ENCODE data around the gene DISP2.

Gene DISP2

DNA sequence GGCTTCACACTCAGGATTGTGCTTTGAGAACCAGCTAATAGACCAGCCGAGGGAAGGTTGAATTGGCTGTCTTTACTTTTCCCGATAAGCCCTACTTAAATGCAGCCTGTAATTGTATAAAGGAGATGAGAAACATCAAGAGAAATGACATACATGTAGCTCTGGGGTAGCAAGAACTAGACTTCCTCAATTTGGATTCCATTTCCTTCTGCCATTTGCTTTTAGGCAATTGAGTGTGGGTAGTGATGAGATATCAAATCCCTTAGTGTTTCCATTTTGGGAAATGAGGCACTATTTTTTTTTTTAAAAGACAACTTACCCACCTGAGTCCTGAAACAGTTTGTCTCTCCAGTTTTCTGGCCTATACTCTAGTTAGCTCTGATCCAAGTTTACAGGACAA lies 32.3 kb upstream of the DISP2 start:
- no peak for DNase-seq (ENCODE audit: low read depth in 2 of 2)

DNA sequence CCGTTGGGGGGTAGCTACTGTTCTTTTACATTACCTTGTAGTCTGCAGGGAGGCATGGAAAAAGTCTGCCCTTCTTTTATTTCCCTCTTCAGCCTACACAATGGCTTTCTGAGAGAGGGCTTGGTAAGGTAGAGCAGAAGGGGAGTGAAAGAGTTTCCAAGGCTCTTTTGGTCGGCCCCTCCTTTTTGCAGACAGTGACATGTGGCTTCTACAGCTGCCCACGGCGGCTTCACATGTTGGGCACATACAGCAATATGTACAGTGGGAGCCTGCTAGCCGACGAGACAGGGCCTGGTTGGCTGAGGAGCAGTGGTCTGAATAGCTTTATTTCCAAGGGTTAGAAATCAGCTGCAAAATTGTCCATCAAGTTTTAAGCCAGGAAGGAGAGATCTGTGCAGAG lies 30.6 kb upstream of the DISP2 start:
- DNase-seq (ENCODE audit: low read depth in 2 of 2), result no peak

DNA sequence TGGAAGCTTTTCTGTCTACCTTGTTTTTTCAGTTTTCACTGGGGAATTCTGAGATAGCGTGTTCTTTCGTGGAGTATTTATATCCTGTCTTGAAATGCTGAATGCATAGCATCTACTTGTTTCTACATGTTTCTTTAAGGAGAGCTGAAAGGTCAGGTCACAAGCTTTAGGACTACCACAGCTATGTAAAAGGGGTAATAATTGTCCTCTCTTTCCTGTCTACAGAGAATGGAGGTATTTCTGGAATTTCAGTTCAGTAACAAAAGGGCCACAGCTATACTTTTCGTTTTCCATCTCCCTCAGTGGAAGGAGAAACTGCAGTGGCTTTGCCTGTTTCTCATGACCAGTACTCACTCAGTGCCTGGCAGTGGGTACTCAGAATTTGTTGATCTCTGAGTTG lies 29.8 kb upstream of the DISP2 start:
- DNase-seq (ENCODE audit: low read depth in 2 of 2), result no peak

DNA sequence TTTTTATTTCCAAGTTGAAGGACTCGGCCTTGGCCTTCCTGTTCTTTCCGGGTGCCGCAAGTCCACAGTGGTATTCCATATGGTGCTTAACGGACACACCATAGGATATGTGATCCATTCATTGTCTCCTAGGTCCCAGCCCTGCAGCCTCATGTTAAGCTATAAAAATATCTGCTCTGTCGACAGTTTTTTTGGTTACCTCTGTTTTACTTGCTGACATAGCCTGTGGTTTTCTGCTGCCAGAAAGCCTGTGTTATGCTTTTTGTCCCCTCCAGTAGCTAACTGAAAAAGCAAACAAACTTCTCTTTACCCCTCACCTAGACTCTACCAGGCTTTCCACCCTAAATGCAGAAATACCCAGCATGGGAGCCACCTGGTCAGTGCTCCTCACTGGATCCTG lies 29.3 kb upstream of the DISP2 start:
- DNase-seq (ENCODE audit: low read depth in 2 of 2), result no peak

DNA sequence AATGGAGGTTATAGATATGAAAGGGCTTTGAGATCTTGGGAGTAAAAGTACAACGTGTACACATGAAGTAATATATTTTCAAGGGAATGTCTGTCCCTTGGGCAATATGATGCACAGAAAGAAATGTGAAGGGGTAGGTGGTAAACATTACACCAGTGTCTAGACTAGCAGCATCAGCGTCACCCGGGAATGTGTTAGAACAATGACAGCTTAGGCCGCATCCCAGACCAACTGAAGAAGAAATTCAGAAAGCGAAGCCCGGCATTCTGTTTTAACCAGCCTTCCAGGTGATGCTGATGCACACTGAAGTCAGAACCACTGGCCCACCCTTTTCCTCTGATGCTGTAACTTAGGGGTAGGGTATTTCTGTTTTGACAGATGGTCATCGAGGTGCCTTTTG lies 28.2 kb upstream of the DISP2 start:
- DNase-seq (ENCODE audit: low read depth in 2 of 2), result no peak

DNA sequence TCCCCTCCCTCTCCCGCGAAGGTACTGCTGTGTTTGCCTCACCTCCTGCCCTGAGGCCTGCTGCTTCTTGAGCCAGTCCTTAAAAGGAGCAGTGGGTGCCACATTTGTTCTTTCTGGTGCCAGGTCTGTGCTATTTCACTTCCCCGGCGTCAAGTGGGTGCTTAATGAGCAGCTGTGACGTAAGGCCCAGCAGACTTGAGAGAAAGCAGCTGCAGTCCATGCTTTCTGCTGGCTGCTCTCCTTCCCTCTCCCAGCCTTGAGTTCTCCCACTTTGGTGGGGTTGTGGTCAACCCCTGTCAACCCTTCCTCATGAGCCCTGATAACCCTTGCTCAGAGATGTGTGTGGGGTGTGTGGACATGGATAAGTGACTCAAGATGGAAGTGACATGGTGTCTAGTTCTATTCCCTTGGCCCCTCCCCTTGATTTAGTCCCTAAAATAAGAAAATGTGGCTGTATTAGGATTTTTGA lies 27.6 kb upstream of the DISP2 start:
- DNase-seq (ENCODE audit: low read depth in 2 of 2), result no peak

DNA sequence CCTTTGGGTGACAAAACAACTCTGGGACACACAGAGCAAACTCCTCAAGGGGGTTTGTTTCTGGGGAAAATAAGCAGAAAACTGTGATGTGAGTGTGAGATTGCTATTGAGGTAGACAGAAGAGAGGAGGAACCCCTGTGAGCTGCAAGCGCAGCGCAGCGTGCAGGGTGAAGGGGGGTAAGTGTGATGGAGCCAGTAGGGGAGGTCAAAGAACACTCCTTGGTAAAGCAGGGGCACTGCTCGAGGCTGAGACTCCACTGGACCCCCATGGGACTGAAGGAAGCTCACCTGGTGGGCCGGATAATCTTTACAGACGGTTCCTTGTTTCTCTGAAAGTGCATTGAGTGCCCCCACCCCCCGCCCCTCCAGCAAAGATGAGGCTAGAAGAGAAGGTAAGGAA lies 27.0 kb upstream of the DISP2 start:
- no peak for DNase-seq (ENCODE audit: low read depth in 2 of 2)

DNA sequence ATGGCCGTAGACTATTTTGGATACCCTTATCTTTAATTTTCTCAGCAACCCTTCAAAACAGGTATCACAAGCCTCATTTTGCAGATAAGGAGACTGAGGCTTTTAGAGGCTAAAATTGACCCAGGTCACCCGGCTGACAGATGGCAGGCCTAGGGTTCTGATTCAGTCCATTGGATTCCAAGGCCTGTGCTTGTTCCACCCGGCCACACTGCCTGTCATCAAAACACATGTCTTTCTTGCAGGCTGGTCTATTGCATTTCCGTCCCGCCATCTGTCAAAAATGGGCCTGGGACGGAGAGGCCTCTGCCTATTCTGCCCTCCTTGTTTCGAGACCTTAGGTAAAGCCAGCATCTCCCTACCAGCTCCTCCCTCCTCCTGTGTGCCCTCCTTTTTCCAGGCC lies 26.4 kb upstream of the DISP2 start:
- no peak for DNase-seq (ENCODE audit: low read depth in 2 of 2)

DNA sequence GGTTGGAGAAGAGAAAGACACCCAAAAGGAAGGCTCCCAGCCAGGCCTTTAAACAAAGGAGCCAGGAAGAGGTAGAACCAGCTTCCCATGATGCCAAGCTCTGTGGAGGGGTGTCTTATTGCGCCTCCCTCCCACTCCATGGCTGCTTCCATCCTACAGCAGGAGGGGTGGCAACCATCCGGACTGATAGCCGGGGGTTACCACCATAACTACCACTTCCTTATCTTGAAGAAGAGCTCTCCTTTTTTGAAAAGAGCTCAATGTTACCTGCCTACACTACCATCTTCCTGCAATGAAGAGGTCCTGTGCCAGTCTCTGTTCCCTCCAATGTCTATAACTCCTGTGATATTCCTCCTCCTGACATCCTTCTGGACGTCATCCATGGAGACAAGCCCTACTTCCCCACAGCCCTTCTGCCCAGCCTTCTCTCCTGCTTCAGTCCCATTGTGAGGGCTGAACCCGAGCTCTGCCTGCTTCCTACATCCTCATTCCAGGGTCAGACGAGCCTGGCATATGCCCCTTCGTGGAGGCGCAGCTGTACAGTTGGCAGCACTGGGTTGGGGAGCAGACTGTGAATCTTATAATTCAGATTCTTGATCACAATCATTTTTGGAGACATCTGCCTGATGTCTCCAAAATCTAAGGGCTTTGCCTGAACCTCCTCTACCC lies 25.8 kb upstream of the DISP2 start:
- DNase-seq (ENCODE audit: low read depth in 2 of 2), result no peak

DNA sequence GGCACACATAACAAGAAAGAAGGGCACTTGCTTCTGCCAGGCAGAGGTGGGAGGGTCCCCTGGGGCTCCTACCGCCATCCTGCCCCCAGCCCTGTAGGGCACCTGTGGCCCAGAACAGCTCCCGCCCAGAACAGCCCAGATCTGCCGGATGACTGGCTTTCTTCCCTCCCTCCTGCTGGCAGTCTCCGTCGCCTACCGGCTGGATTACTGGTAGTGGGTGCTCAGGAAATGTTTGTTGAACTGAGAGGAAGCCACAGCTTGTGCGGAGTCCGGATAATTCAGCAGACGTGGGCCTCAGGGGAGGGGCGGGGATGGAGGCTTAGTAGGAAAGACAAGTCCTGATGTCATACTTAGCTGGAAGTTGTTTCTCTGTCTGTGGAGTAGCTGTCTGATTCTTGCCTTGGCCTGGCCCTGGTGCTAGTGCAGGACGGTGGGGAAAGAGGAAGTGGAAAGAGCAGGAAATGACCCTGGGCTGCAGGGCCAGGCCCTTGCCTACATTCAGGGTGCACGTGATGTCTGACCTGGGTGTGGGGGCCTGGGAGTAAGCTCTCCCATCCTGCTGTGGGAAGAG lies 24.0 kb upstream of the DISP2 start:
- no peak for DNase-seq (ENCODE audit: low read depth in 2 of 2)

DNA sequence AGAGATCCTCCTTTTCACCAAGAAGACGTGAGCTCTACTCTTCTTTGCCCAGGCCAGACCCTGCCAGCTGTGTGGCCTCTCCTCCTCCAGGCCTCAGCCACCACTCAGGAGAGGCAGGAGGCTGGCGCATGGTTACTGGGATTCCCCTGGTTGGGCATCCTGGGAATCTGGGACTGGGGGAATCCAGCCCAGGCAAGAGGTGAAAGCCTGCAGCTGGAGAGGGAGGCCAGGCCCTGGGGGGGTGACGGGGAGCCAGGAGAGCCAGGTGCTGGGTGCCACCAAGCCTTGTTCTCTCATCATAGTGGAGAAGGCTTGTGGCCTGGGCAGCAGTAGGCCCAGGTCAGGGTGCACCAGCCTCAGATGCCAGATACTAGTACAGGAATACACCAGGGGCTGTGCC lies 23.5 kb upstream of the DISP2 start:
- no peak for DNase-seq (ENCODE audit: low read depth in 2 of 2)

DNA sequence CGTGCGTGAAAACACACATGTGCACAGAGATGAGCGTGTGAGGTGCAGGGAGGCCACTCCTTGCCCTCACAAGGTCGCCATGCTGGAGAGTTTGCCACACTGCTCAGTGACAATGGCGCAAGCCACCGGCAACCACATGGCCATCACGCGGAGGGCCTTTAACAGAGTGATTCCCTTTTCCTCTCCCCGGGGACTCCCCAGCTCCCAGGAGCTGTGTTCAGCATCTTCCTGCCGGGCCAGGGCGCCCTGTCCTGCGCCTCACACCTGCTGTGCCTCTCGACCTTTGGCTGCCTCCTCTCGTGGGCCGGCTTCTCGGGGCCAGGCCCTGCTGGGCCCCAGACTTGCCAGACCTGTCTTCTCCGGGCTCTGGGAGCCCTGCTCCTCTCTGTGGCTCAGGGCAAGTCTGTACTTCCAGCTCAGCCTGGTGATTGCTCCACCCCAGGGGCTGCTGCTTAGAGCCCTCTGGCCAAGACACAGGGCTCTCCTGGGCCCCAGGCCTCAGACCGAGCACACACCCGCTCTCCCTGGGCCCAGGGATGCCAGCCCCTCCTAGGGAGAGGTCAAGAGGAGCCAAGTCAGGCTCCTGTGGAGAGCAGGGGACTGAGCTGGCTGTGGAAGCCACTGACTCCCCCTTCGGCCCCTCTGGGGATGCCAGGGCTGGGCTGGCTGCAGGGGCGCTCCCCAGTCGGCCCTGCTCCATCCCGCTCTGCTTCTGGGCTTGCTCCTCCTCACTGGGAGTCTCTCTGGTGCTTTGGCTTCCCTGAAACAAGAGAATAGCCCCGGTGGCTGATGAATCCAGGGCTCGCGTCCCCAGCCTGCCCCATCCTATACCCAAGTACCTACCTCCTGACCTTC lies 22.9 kb upstream of the DISP2 start:
- DNase-seq (ENCODE audit: low read depth in 2 of 2), result no peak

DNA sequence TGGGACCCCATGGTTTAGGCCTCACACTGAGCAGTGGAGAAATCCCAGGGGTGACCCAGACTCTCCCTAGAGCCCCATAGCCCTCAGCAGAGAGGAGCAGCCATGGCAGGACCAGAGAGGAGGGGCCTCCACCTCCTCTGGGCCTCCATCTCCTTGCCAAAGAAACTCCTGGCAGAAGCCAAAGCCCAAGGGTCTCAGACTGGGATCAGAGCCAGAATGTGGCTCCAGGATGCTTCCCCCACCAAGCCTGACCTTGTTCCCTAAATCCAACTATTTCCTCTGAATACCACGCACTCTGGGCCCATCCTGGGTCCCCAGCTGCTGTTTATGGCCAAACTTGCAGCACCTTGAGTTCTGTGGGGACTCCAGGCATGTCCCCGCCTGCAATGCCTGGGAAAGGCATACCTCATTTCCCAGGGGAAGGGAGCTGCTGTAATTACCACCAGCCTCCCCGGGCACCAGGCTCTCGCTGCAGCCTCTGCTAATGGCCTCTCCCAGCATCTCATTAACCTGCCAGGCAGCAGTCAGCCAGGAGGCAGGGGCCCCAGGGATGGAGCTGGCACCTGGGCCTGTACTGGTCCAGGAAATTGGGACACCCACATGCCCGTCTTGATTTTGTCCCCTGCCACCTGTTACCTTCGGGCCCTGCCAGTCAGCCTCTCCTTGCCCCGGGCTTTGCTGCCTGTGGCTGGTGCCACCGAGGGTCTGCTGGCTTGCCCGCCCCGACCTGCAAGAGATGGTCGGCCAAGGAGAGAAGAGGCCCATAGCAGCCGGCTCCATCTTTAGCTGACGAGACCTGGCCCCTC lies 21.9 kb upstream of the DISP2 start:
- DNase-seq (ENCODE audit: low read depth in 2 of 2), result no peak

DNA sequence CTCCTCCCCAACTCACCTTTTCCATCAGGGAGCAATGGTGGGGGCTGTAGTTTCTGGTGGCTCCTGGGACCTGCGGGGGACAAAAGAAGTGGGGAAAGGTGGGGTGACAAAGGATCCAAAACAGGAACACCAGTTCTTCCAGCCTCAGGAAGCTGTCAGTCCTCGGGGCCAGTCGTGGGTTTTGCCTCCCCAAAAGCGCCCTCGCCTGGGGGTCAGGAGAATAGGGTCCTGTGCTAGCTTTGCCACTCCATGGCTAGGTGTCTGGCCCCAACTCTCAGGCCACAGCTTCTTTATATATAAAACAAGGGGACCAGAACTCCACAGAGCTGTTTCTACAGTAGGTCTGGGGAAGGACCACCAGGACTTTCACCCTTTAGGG lies 21.3 kb upstream of the DISP2 start:
- no peak for DNase-seq (ENCODE audit: low read depth in 2 of 2)

DNA sequence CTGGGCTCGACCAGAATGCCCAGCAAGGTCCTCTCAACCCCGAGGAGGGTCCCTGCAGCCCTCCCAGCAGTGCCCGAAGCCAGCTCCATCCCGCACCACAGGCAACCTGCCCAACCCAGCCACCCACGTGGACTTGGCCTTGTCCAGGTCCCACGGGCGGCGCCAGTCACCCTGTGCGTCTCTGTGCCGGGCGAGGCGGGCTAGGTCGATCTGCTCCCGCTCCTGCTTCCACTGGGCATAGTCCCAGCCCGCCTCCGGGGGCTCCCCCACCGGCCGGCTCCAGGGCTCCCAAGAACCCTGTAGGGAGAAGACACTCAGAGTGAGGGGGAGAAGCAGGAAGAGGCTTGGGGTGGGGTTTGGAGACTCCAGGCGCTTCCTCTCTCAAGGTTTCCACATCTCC lies 20.4 kb upstream of the DISP2 start:
- DNase-seq (ENCODE audit: low read depth in 2 of 2), result no peak

DNA sequence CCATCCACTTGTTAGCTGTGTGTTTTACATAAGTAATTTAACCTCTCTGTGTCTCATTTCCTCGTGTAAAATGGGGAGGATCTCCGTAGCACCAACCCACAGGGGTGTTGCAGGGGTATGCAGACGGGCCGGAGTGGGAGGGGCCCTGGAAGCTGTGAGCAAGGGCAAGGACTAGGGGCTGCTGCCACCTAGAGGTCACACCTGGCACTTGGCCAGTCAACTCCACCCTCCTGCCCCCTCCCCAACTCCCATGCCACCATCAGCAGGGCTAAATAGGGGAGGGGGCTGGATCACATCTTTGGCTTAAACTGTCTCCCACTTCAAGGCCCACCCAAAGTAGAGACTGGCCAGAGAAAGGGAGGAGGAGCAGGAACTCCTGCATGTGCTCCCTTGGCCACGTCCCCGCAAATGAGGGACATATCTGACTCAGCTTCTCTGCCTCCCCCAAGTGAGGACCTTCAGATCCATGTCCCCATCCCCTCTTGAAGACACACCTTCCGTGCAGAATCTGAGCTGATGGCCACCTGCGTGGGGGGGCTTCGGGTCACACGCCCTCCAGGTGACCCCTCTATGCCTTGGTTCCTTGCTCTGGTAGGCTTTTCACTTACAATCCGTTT lies 19.9 kb upstream of the DISP2 start:
- peak; percentile 55 to 61 for DNase-seq (ENCODE audit: low read depth in 2 of 2)

DNA sequence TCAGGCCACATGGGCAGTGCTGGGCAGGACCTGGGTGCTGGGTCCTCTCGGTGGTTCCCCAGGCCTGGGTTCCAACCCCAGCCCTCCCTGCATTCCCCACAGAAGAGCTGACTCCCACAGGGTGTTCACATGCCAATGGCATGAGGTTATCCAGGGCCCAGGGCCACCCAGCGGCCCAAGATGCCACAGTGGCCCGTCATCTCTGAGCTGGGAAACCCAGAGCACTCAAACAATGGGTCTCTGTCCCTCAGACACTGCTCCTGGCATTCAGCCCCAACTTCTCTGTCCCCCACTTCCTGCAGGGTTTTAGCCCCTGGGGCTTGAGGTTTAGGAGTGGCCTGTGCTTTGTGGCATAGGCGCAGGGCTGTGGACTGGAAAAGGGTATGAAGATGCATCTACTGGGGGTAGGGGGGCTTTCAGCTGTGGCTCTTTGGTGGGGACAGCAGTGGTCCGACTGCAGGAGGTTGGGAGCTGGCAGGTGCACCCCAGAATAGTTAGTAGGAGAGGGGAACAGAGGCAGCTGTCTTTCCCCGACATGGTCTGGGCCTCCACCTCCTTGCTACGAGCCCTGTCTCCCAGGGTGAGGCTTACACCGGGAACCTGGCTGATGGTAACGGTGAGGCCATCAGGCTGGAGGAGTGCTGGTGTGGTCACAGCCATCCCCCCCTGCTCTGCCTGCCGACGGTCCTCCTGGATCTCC lies 18.9 kb upstream of the DISP2 start:
- DNase-seq (ENCODE audit: low read depth in 2 of 2), result no peak

DNA sequence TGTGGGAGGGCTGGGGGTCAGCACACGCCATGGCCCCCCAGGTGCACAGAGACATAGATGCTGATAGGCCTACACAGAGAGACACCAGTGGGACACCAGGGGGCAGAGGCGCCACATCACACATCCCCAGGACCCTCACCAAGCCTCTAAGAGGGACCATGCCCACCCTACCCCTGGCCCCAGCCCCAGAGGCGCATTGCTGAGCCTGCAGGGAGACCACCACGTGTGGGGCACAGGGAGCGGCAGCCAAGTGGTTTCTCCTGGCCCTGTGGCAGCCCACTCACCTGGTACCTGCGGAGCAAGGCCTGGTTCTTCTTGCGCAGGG lies 18.4 kb upstream of the DISP2 start:
- DNase-seq (ENCODE audit: low read depth in 2 of 2), result no peak

DNA sequence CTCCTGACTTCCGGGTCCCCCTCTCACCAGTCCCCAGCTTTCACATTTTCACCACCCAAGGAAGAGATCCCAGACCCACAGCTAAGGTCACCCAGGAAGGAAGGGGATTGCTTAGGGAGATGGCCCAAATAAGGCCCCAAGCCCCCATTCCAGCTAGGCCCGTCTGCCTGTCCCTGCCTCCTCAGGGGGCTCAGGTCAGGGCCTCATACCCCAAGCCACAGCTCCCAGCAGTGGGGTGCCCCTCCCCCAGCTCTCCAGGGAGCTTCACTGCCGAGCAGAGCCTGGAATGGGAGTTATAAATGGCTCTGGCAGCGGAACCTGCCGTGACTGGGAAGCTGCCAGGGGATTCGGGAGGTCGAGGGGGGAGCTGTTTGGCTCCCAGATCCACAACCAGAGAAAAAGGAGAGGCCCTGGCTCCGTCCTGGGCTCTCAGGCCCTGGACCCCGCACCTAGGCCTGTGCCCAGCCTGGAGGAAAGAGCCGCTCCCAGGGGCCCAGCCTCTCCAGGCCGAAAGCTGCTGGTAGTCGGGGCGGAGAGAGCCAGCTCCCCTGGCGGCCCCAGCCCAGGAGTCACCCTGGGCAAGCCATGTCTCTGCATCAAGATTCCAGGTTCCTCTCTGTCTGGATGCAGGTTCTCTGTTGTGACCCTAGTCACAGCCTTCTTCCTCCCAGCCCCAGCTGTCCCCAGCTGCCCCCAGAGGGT lies 17.8 kb upstream of the DISP2 start:
- DNase-seq (ENCODE audit: low read depth in 2 of 2), result no peak

DNA sequence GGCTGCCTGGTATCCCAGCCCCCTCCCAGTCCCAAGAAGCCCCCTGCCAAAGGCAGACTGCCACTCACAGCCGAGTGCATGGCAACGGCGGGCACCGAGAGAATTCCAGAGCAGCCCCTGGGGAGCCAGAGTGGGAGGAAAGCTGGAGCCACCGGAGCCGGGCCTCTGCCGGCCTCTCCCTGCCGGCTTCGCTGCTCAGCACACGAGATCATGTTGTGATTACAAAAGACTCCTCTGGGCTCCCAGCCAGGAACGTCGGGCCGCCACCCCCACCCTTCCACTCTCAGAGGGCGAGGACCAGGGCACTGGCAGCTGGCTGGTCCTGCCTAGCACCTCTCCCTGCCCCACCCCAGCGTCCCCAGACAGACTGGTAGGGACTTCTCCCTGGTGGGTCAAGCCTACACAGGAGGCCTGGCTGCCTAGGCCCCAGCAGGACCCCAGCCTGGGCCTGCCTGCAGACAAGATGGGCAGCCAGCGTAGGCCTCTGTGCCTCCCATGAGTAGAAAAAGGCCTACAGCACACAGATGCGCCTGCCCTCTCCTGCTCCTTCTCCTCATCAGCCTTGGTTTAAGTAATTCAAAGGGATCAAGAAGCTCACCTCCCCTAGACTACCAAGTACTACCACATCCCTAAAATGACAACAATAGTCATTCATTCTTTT lies 17.1 kb upstream of the DISP2 start, which contains the start of gene CCDC9B:
TSS of gene CCDC9B (minus strand) at position 200 of the 661 bp plus-strand sequence. CDS start at position 80, 120 bp downstream.
- no peak for DNase-seq (ENCODE audit: low read depth in 2 of 2)

Data from stimulated activated CD4-positive, alpha-beta T cell treated with anti-CD3 and anti-CD28 coated beads, Interleukin-1b, Interleukin-23, amount 100 ng/mL, for 1 hour (primary cell).